HepG2 (cell line): ENCODE data around the gene AUH. TPM values are rescaled to one million over a fixed set of nuclear protein-coding genes. Genes with fewer than 3 reads are reported as not detected.

Experiments
- HOXA9 ChIP-seq: sonication (generic); formaldehyde crosslinking; IDR thresholded peaks from 2 replicates; pipeline ENCODE4 v1.8.1; 2022; ENCODE audit warnings: missing genetic modification reagents, mild to moderate bottlenecking, moderate library complexity, borderline replicate concordance
- PRPF4 ChIP-seq: fragments of 200-400 bp; formaldehyde crosslinking; IDR thresholded peaks from 2 replicates; pipeline ENCODE4 v1.6.1; 2016; ENCODE audit warnings: low read length, low read depth; ENCODE audit not compliant: poor library complexity, severe bottlenecking
- RARA ChIP-seq: IDR thresholded peaks from 2 replicates; pipeline ENCODE4 v1.6.1; 2016; ENCODE audit warnings: missing genetic modification reagents, missing compliant biosample characterization
- ZNF331 ChIP-seq: sonication (generic); formaldehyde crosslinking; IDR thresholded peaks from 2 replicates; pipeline ENCODE4 v1.4.0; 2020; ENCODE audit warnings: missing genetic modification reagents
- polyA plus RNA-seq, 8 experiments: library from polyadenylated mRNA; depleted of rRNA in 3 of 8; stranded (reverse) in 7 of 8; unstranded in 1 of 8; fragments of >200 nt; fragmentation: Illumina TruSeq in 4 of 8; extraction: Trizol in 4 of 8; gene quantifications; 2 replicates each; pipeline versions ENCODE4 v1.2.1 to v1.2.3, GENCODE V29; 2011 to 2016; ENCODE audit warnings: low read depth in 4 of 8, missing spikeins in 1 of 8, mixed read lengths in 1 of 8; ENCODE audit not compliant: insufficient read depth in 1 of 8
- total RNA-seq, 5 experiments: library from RNA; depleted of rRNA; stranded (reverse); fragments of >200 nt; fragmentation: Illumina TruSeq; extraction: Trizol; gene quantifications; 2 replicates each; pipeline ENCODE4 v1.2.3, GENCODE V29; 2016; ENCODE audit warnings: low read depth in 1 of 5
- TF ChIP-seq, protein P1 (sequence below): sonication (generic); formaldehyde crosslinking; IDR thresholded peaks from 2 replicates; pipeline ENCODE4 v1.4.0; 2020; ENCODE audit warnings: missing genetic modification reagents, mild to moderate bottlenecking, borderline replicate concordance
- TF ChIP-seq, protein P2 (sequence below), 2 experiments: fragments of 450-650 bp in 1 of 2; sonication (generic) in 1 of 2; formaldehyde crosslinking in 1 of 2; IDR thresholded peaks; 2 replicates each; pipeline versions ENCODE4 v1.6.1 to v1.8.0; 2016 to 2022; ENCODE audit warnings: antibody characterized with exemption in 1 of 2, mild to moderate bottlenecking in 1 of 2, missing genetic modification reagents in 1 of 2
- TF ChIP-seq, protein P3 (sequence below): sonication (generic); formaldehyde crosslinking; IDR thresholded peaks from 2 replicates; pipeline ENCODE4 v1.4.0; 2020; ENCODE audit warnings: missing genetic modification reagents, borderline replicate concordance
- TF ChIP-seq, protein P4 (sequence below): sonication (generic); formaldehyde crosslinking; IDR thresholded peaks from 2 replicates; pipeline ENCODE4 v1.4.0; 2020; ENCODE audit warnings: low read depth, missing genetic modification reagents

The AUH gene
- total and polyA plus RNA-seq, 2 of the 13 experiments (the other 11 are each of a cell fraction or from before 2014, with no cell fraction given), result 25.8 to 31.9 TPM

DNA sequence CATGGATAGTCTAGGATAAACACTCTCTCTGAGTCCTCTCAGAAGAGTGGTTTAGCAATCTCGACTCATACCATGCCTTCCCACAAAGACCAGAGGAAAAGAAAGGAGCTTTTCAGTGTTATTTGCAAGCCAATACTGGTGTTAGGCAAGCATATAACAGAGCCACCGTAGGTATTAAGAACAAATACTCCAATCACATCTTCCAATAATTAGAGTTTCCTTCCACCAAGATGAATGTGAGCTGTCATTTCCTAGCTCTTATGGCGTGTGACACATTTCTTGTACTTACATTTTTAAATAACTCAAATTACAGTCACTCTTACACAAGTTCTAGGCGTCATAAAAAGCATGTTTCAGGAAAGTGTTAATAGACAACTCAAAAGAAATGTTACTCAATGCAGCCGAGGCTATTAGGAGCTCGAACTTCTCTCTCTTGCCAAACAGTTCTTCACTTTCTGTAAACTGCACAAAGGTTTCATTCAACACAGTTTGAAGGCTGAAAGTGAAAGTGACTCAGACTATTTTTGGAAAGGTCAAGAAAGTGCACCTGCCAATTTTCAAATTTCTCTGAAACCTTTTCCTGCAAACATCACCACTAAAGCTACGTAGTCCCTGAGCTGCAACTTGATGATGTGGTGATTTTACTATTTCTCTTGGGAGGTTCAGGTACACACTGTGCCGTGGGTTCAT is 153.8 kb downstream of the AUH start (continued):
- TF ChIP-seq PRPF4, result no peak
- no peak for TF ChIP-seq HOXA9
- TF ChIP-seq, protein P1, sequence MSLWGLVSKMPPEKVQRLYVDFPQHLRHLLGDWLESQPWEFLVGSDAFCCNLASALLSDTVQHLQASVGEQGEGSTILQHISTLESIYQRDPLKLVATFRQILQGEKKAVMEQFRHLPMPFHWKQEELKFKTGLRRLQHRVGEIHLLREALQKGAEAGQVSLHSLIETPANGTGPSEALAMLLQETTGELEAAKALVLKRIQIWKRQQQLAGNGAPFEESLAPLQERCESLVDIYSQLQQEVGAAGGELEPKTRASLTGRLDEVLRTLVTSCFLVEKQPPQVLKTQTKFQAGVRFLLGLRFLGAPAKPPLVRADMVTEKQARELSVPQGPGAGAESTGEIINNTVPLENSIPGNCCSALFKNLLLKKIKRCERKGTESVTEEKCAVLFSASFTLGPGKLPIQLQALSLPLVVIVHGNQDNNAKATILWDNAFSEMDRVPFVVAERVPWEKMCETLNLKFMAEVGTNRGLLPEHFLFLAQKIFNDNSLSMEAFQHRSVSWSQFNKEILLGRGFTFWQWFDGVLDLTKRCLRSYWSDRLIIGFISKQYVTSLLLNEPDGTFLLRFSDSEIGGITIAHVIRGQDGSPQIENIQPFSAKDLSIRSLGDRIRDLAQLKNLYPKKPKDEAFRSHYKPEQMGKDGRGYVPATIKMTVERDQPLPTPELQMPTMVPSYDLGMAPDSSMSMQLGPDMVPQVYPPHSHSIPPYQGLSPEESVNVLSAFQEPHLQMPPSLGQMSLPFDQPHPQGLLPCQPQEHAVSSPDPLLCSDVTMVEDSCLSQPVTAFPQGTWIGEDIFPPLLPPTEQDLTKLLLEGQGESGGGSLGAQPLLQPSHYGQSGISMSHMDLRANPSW, result no peak; the same call in 1 of the 2 replicates
- peak; percentile 63; the same call in 1 of the 2 replicates for TF ChIP-seq ZNF331
- TF ChIP-seq, protein P2, sequence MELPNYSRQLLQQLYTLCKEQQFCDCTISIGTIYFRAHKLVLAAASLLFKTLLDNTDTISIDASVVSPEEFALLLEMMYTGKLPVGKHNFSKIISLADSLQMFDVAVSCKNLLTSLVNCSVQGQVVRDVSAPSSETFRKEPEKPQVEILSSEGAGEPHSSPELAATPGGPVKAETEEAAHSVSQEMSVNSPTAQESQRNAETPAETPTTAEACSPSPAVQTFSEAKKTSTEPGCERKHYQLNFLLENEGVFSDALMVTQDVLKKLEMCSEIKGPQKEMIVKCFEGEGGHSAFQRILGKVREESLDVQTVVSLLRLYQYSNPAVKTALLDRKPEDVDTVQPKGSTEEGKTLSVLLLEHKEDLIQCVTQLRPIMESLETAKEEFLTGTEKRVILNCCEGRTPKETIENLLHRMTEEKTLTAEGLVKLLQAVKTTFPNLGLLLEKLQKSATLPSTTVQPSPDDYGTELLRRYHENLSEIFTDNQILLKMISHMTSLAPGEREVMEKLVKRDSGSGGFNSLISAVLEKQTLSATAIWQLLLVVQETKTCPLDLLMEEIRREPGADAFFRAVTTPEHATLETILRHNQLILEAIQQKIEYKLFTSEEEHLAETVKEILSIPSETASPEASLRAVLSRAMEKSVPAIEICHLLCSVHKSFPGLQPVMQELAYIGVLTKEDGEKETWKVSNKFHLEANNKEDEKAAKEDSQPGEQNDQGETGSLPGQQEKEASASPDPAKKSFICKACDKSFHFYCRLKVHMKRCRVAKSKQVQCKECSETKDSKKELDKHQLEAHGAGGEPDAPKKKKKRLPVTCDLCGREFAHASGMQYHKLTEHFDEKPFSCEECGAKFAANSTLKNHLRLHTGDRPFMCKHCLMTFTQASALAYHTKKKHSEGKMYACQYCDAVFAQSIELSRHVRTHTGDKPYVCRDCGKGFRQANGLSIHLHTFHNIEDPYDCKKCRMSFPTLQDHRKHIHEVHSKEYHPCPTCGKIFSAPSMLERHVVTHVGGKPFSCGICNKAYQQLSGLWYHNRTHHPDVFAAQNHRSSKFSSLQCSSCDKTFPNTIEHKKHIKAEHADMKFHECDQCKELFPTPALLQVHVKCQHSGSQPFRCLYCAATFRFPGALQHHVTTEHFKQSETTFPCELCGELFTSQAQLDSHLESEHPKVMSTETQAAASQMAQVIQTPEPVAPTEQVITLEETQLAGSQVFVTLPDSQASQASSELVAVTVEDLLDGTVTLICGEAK (IDR thresholded peaks at IDR 0.05), result no peak
- TF ChIP-seq, protein P2 (CRISPR knock-in tag; IDR thresholded peaks at IDR 0.05), result no peak
- TF ChIP-seq, protein P3, sequence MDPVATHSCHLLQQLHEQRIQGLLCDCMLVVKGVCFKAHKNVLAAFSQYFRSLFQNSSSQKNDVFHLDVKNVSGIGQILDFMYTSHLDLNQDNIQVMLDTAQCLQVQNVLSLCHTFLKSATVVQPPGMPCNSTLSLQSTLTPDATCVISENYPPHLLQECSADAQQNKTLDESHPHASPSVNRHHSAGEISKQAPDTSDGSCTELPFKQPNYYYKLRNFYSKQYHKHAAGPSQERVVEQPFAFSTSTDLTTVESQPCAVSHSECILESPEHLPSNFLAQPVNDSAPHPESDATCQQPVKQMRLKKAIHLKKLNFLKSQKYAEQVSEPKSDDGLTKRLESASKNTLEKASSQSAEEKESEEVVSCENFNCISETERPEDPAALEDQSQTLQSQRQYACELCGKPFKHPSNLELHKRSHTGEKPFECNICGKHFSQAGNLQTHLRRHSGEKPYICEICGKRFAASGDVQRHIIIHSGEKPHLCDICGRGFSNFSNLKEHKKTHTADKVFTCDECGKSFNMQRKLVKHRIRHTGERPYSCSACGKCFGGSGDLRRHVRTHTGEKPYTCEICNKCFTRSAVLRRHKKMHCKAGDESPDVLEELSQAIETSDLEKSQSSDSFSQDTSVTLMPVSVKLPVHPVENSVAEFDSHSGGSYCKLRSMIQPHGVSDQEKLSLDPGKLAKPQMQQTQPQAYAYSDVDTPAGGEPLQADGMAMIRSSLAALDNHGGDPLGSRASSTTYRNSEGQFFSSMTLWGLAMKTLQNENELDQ (CRISPR knock-in tag), result no peak
- peak; percentile 80 for TF ChIP-seq RARA (CRISPR knock-in tag)
- TF ChIP-seq, protein P4, sequence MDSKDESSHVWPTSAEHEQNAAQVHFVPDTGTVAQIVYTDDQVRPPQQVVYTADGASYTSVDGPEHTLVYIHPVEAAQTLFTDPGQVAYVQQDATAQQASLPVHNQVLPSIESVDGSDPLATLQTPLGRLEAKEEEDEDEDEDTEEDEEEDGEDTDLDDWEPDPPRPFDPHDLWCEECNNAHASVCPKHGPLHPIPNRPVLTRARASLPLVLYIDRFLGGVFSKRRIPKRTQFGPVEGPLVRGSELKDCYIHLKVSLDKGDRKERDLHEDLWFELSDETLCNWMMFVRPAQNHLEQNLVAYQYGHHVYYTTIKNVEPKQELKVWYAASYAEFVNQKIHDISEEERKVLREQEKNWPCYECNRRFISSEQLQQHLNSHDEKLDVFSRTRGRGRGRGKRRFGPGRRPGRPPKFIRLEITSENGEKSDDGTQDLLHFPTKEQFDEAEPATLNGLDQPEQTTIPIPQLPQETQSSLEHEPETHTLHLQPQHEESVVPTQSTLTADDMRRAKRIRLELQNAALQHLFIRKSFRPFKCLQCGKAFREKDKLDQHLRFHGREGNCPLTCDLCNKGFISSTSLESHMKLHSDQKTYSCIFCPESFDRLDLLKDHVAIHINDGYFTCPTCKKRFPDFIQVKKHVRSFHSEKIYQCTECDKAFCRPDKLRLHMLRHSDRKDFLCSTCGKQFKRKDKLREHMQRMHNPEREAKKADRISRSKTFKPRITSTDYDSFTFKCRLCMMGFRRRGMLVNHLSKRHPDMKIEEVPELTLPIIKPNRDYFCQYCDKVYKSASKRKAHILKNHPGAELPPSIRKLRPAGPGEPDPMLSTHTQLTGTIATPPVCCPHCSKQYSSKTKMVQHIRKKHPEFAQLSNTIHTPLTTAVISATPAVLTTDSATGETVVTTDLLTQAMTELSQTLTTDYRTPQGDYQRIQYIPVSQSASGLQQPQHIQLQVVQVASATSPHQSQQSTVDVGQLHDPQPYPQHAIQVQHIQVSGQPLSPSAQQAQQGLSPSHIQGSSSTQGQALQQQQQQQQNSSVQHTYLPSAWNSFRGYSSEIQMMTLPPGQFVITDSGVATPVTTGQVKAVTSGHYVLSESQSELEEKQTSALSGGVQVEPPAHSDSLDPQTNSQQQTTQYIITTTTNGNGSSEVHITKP (CRISPR knock-in tag), result peak; percentile 22; the same call in 1 of the 2 replicates
